Activated naive CD4-positive, alpha-beta T cell treated with anti-CD3 and anti-CD28 coated beads, Interleukin-2, amount 50 U/mL, for 72 hours (primary cell): ENCODE measurements around the gene TEX26. TPM values are rescaled to one million over a fixed set of nuclear protein-coding genes. Genes with fewer than 3 reads are reported as not detected.

Experiments
- ATAC-seq, 2 donors: fragments of 150-1000 bp; cut with Tn5 transposase; 2 replicates each; pipeline ENCODE4 v1.10.0; 2021; ENCODE audit warnings: mild to moderate bottlenecking in 2 of 2, moderate library complexity in 2 of 2
- DNase-seq, 2 donors: peaks; one replicate each; pipeline ENCODE4 v3.0.0; 2021 to 2022; ENCODE audit warnings: low spot score in 2 of 2
- H3K27ac Mint-ChIP-seq, 2 donors: one replicate each; pipeline ENCODE4 v1.8.0; 2022; ENCODE audit warnings: mild to moderate bottlenecking in 2 of 2, mixed read lengths in 2 of 2
- H3K36me3 Mint-ChIP-seq, 2 donors: one replicate each; pipeline ENCODE4 v1.8.0; 2022; ENCODE audit warnings: mixed read lengths in 2 of 2
- H3K9me3 Mint-ChIP-seq, 2 donors: one replicate each; pipeline ENCODE4 v1.8.0; 2022; ENCODE audit warnings: mixed read lengths in 2 of 2
- total RNA-seq, 2 donors: library from RNA; stranded (reverse); gene quantifications; one replicate each; pipeline ENCODE4 v1.2.3, GENCODE V29; 2022

Gene TEX26
- total RNA-seq, 2 donors from 2014 or later: not detected

- no peaks in the 10 kb centered on the region for H3K9me3 Mint-ChIP-seq
- H3K36me3 Mint-ChIP-seq: no peaks in the 10 kb centered on the region
- H3K27ac Mint-ChIP-seq: no peak overlapping the region
- no peak for ATAC-seq
- no peak for DNase-seq
Observed at GRCh38 chr13:30991184-30991583, 58.7 kb downstream of the TEX26 start.

GRCh38 chr13:30991922-30992321, 59.5 kb downstream of the TEX26 start:
- H3K9me3 Mint-ChIP-seq: no peaks in the 10 kb centered on the region
- ATAC-seq (no peak), DNase-seq (no peak)
- H3K27ac Mint-ChIP-seq: no peak overlapping the region
- H3K36me3 Mint-ChIP-seq: no peaks in the 10 kb centered on the region

GRCh38 chr13:30995331-30995730, 62.9 kb downstream of the TEX26 start:
- DNase-seq (no peak), ATAC-seq (no peak)
- Mint-ChIP-seq H3K27ac (no peak overlapping the region), H3K36me3 (no peaks in the 10 kb centered on the region), H3K9me3 (no peaks in the 10 kb centered on the region)

GRCh38 chr13:30997697-30998096, 65.2 kb downstream of the TEX26 start:
- DNase-seq (no peak), ATAC-seq (no peak)
- Mint-ChIP-seq H3K27ac (no peak overlapping the region), H3K36me3 (no peaks in the 10 kb centered on the region), H3K9me3 (no peaks in the 10 kb centered on the region)

GRCh38 chr13:30998136-30999088, 66.0 kb downstream of the TEX26 start:
- H3K27ac Mint-ChIP-seq: no peak overlapping the region
- ATAC-seq: no peak
- no peak for DNase-seq
- H3K36me3 Mint-ChIP-seq: no peaks in the 10 kb centered on the region
- no peaks in the 10 kb centered on the region for H3K9me3 Mint-ChIP-seq

- no peak for DNase-seq
- ATAC-seq: no peak
- Mint-ChIP-seq H3K27ac (no peak overlapping the region), H3K9me3 (no peaks in the 10 kb centered on the region), H3K36me3 (no peaks in the 10 kb centered on the region)
Observed at GRCh38 chr13:31000889-31001288, 68.4 kb downstream of the TEX26 start.

GRCh38 chr13:31001647-31002046, 69.2 kb downstream of the TEX26 start:
- DNase-seq (no peak), ATAC-seq (no peak)
- Mint-ChIP-seq H3K9me3 (no peaks in the 10 kb centered on the region), H3K27ac (no peak overlapping the region), H3K36me3 (no peaks in the 10 kb centered on the region)

GRCh38 chr13:31005066-31005465, 72.6 kb downstream of the TEX26 start:
- ATAC-seq: no peak
- no peaks in the 10 kb centered on the region for H3K9me3 Mint-ChIP-seq
- no peak for DNase-seq

GRCh38 chr13:31007417-31007816, 75.0 kb downstream of the TEX26 start:
- H3K9me3 Mint-ChIP-seq: no peaks in the 10 kb centered on the region
- H3K36me3 Mint-ChIP-seq: no peaks in the 10 kb centered on the region
- ATAC-seq (no peak), DNase-seq (no peak)
- no peak overlapping the region for H3K27ac Mint-ChIP-seq

More at GRCh38 chr13:31005066-31005465, 72.6 kb downstream of the TEX26 start:
- no peaks in the 10 kb centered on the region for H3K36me3 Mint-ChIP-seq
- H3K27ac Mint-ChIP-seq: no peak overlapping the region

- Mint-ChIP-seq H3K9me3 (no peaks in the 10 kb centered on the region), H3K27ac (no peak overlapping the region), H3K36me3 (no peaks in the 10 kb centered on the region)
- DNase-seq (no peak), ATAC-seq (peak; percentile 49 to 81)
Observed at GRCh38 chr13:31008400-31009115, 76.1 kb downstream of the TEX26 start.

GRCh38 chr13:31009166-31009565, 76.7 kb downstream of the TEX26 start:
- DNase-seq (no peak), ATAC-seq (peak; percentile 48 to 50)
- Mint-ChIP-seq H3K9me3 (no peaks in the 10 kb centered on the region), H3K36me3 (no peaks in the 10 kb centered on the region), H3K27ac (no peak overlapping the region)

GRCh38 chr13:31010296-31010695, 77.8 kb downstream of the TEX26 start:
- ATAC-seq: no peak
- Mint-ChIP-seq H3K9me3 (no peaks in the 10 kb centered on the region), H3K36me3 (no peaks in the 10 kb centered on the region), H3K27ac (no peak overlapping the region)
- DNase-seq: no peak

GRCh38 chr13:31011193-31011860, 78.9 kb downstream of the TEX26 start:
- ATAC-seq: no peak
- DNase-seq: no peak
- Mint-ChIP-seq H3K9me3 (no peaks in the 10 kb centered on the region), H3K36me3 (no peaks in the 10 kb centered on the region), H3K27ac (no peak overlapping the region)

GRCh38 chr13:31011901-31012654, 79.6 kb downstream of the TEX26 start:
- peak overlapping the region in 1 of 2 donors; percentile 23 for H3K27ac Mint-ChIP-seq
- DNase-seq (no peak), ATAC-seq (no peak)
- no peaks in the 10 kb centered on the region for H3K36me3 Mint-ChIP-seq
- no peaks in the 10 kb centered on the region for H3K9me3 Mint-ChIP-seq

- no peak for DNase-seq
- ATAC-seq: no peak
- H3K27ac Mint-ChIP-seq: no peak overlapping the region
- H3K36me3 Mint-ChIP-seq: no peaks in the 10 kb centered on the region
- H3K9me3 Mint-ChIP-seq: no peaks in the 10 kb centered on the region
Observed at GRCh38 chr13:31012655-31013024, 80.2 kb downstream of the TEX26 start.

GRCh38 chr13:31014456-31014855, 82.0 kb downstream of the TEX26 start:
- DNase-seq (no peak), ATAC-seq (no peak)
- Mint-ChIP-seq H3K9me3 (no peaks in the 10 kb centered on the region), H3K27ac (no peak overlapping the region), H3K36me3 (no peaks in the 10 kb centered on the region)
